Thyroid gland (tissue), 4 donors: ENCODE data around the gene RAD9A.

Experiments used
- CTCF ChIP-seq, 6 experiments: fragments of 200-600 bp in 3 of 6; fragments of 450-650 bp in 3 of 6; sonication (generic) in 3 of 6; IDR thresholded peaks; one replicate each; pipeline ENCODE4 v1.5.1; 2016 to 2019; ENCODE audit warnings: antibody characterized with exemption in 6 of 6, mild to moderate bottlenecking in 2 of 6, inconsistent platforms in 1 of 6, moderate library complexity in 1 of 6
- POLR2A ChIP-seq, 2 donors: fragments of 450-650 bp; IDR thresholded peaks; one replicate each; pipeline ENCODE4 v1.6.1; 2017; ENCODE audit warnings: antibody characterized with exemption in 2 of 2, mild to moderate bottlenecking in 2 of 2, moderate library complexity in 1 of 2

- no peak for TF ChIP-seq CTCF (IDR thresholded peaks at IDR 0.05)
- no peak for TF ChIP-seq POLR2A (IDR thresholded peaks at IDR 0.05)
These were observed 1.7 kb downstream of the RAD9A start for GRCh38 chr11:67393437-67393836.
